D721Med (cell line): ENCODE measurements around the gene CACNB2.
"Not testable (repeated sequence)": the region's sequence is repeated elsewhere in the genome, so short reads cannot be mapped to it uniquely, and the experiment has no call there.

Experiments used
- DNase-seq: peaks from one replicate; pipeline ENCODE4 v3.0.0; 2011; ENCODE audit warnings: low spot score; ENCODE audit not compliant: insufficient read length
- FAIRE-seq: peaks from 2 replicates; lab custom pipeline; 2011; peaks lifted over from hg19 to GRCh38; lab: Jason Lieb, UNC
- TF ChIP-seq, protein P1 (sequence below): IDR thresholded peaks from 2 replicates; pipeline ENCODE4 v1.5.1; 2012; ENCODE audit warnings: mild to moderate bottlenecking, control low read depth; ENCODE audit not compliant: insufficient read depth; ENCODE audit errors: missing control alignments

Gene CACNB2

GRCh38 chr10:18565006-18565405, 424.8 kb downstream of the CACNB2 start:
- DNase-seq: no peak
- TF ChIP-seq, protein P1, sequence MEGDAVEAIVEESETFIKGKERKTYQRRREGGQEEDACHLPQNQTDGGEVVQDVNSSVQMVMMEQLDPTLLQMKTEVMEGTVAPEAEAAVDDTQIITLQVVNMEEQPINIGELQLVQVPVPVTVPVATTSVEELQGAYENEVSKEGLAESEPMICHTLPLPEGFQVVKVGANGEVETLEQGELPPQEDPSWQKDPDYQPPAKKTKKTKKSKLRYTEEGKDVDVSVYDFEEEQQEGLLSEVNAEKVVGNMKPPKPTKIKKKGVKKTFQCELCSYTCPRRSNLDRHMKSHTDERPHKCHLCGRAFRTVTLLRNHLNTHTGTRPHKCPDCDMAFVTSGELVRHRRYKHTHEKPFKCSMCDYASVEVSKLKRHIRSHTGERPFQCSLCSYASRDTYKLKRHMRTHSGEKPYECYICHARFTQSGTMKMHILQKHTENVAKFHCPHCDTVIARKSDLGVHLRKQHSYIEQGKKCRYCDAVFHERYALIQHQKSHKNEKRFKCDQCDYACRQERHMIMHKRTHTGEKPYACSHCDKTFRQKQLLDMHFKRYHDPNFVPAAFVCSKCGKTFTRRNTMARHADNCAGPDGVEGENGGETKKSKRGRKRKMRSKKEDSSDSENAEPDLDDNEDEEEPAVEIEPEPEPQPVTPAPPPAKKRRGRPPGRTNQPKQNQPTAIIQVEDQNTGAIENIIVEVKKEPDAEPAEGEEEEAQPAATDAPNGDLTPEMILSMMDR: no peak
- no peak for FAIRE-seq

GRCh38 chr10:18566177-18566576, 426.0 kb downstream of the CACNB2 start:
- TF ChIP-seq, protein P1: no peak
- FAIRE-seq: no peak
- no peak for DNase-seq

- TF ChIP-seq, protein P1: no peak
- FAIRE-seq (no peak), DNase-seq (no peak)
Measured at GRCh38 chr10:18567343-18567856, 427.2 kb downstream of the CACNB2 start.

DNA sequence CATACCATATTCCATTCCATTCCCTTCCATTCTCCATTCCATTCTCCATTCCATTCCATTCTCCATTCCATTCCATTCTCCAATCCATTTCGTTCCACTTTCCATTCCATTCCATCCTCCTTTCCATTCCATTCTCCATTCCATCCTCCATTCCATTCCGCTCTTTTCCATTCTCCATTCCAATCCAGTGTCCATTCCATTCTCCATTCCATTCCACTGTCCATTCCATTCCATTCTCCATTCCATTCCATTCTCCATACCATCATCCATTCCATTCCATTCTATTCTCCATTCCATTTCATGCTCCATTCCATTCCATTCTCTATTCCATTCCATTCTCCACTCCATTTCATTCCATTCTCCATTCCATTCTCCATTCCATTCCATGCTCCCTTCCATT, 430.2 kb downstream of the CACNB2 start:
- FAIRE-seq, DNase-seq: not testable (repeated sequence)

- TF ChIP-seq, protein P1: no peak
- DNase-seq (no peak), FAIRE-seq (no peak)
Measured at GRCh38 chr10:18571076-18571475, 430.9 kb downstream of the CACNB2 start.

GRCh38 chr10:18571780-18572179, 431.6 kb downstream of the CACNB2 start:
- FAIRE-seq: no peak
- TF ChIP-seq, protein P1: no peak

GRCh38 chr10:18572959-18573561, 432.8 kb downstream of the CACNB2 start:
- DNase-seq (no peak), FAIRE-seq (no peak)
- TF ChIP-seq, protein P1: no peak

More at GRCh38 chr10:18571780-18572179, 431.6 kb downstream of the CACNB2 start:
- no peak for DNase-seq
